ENCODE data around the gene ZSCAN2.
"Not testable (repeated sequence)": the region's sequence is repeated elsewhere in the genome, so short reads cannot be mapped to it uniquely, and the experiment has no call there.

DNA sequence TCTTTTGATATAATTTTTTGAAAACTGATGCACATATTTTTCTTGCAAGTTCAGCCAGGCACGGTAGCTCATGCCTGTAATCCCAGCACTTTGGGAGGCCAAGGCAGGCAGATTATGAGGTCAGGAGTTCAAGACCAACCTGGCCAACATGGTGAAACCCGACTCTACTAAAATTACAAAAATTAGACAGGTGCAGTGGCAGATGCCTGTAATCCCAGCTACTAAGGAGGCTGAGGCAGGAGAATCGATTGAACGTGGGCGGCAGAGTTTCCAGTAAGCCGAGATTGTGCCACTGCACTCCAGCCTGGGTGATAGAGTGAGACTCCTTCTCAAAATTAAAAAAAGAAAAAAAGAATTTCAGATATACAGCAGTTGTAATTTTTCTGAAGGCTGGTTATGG, 32.8 kb upstream of the ZSCAN2 start:
- TF ChIP-seq, protein P1, sequence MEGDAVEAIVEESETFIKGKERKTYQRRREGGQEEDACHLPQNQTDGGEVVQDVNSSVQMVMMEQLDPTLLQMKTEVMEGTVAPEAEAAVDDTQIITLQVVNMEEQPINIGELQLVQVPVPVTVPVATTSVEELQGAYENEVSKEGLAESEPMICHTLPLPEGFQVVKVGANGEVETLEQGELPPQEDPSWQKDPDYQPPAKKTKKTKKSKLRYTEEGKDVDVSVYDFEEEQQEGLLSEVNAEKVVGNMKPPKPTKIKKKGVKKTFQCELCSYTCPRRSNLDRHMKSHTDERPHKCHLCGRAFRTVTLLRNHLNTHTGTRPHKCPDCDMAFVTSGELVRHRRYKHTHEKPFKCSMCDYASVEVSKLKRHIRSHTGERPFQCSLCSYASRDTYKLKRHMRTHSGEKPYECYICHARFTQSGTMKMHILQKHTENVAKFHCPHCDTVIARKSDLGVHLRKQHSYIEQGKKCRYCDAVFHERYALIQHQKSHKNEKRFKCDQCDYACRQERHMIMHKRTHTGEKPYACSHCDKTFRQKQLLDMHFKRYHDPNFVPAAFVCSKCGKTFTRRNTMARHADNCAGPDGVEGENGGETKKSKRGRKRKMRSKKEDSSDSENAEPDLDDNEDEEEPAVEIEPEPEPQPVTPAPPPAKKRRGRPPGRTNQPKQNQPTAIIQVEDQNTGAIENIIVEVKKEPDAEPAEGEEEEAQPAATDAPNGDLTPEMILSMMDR (conservative IDR thresholded peaks at IDR 0.05; ENCODE audit: low read depth, low read length), result not testable (repeated sequence)
- TF ChIP-seq EZH2 (IDR thresholded peaks at IDR 0.05; ENCODE audit: borderline replicate concordance, low read depth, low read length, poor library complexity, severe bottlenecking), result not testable (repeated sequence)
